Ovary (tissue), 9 donors: ENCODE results near the gene OR9Q1. TPM values are rescaled to one million over a fixed set of nuclear protein-coding genes. Genes with fewer than 3 reads are reported as not detected.
"Not testable (repeated sequence)": the region's sequence is repeated elsewhere in the genome, so short reads cannot be mapped to it uniquely, and the experiment has no call there.

Experiments used
- DNase-seq, 5 donors: peaks; one replicate each; pipeline ENCODE4 v3.0.0-alpha.2; 2019 to 2020
- H3K27ac ChIP-seq, 2 donors: fragments of 200-600 bp; one replicate each; pipeline versions ENCODE4 v1.5.1 to v1.8.0; 2019 to 2022
- H3K27me3 ChIP-seq: fragments of 200-600 bp; one replicate; pipeline ENCODE4 v1.8.0; 2022
- H3K36me3 ChIP-seq: fragments of 200-600 bp; sonication (generic); one replicate; pipeline ENCODE4 v1.5.1; 2019
- H3K4me1 ChIP-seq: one replicate; pipeline ENCODE4 v1.8.1; 2013; ENCODE audit warnings: mild to moderate bottlenecking, moderate library complexity; ENCODE audit not compliant: insufficient read depth
- H3K4me3 ChIP-seq: fragments of 200-600 bp; sonication (generic); one replicate; pipeline ENCODE4 v1.5.1; 2017
- H3K9me3 ChIP-seq, 2 donors: fragments of 200-600 bp in 1 of 2; sonication (generic) in 1 of 2; one replicate each; pipeline versions ENCODE4 v1.5.1 to v1.8.1; 2013 to 2019; ENCODE audit warnings: mild to moderate bottlenecking in 1 of 2, moderate library complexity in 1 of 2
- CTCF ChIP-seq, 3 donors: fragments of 450-650 bp in 2 of 3; fragments of 200-600 bp in 1 of 3; IDR thresholded peaks; one replicate each; pipeline versions ENCODE4 v1.5.1 to v1.8.0; 2016 to 2022; ENCODE audit warnings: antibody characterized with exemption in 3 of 3, mild to moderate bottlenecking in 1 of 3
- EP300 ChIP-seq: sonication (generic); formaldehyde crosslinking; IDR thresholded peaks from one replicate; pipeline ENCODE4 v1.6.1; 2017; ENCODE audit warnings: antibody characterized with exemption
- POLR2A ChIP-seq: fragments of 450-650 bp; IDR thresholded peaks from one replicate; pipeline ENCODE4 v1.6.1; 2017; ENCODE audit warnings: antibody characterized with exemption, mild to moderate bottlenecking, moderate library complexity
- WGBS, 3 donors: extraction: QIAGEN DNeasy Blood & Tissue Kit in 1 of 3; methylation state at CpG; one replicate each; pipeline versions ENCODE4 v1.1.5 to v1.1.7; 2013 to 2017; 5-methylcytosine and 5-hydroxymethylcytosine counted together
- intact Hi-C, 4 donors: fragments of 100-400 bp; cut with DNase I; formaldehyde crosslinking; loops; one replicate each; pipeline versions ENCODE4 v1.11.0 to v1.15.1; 2022 to 2023
- polyA plus RNA-seq, 2 donors: library from polyadenylated mRNA; stranded (reverse); fragments of 200-250 nt in 1 of 2; fragments of 350-450 nt in 1 of 2; fragmentation: Illumina TruSeq in 1 of 2; extraction: RNeasy Lipid Tissue Mini Kit (QIAGEN cat#74804) in 1 of 2; gene quantifications; one replicate each; pipeline ENCODE4 v1.2.3, GENCODE V29; 2013 to 2014
- total RNA-seq, 7 donors: library from RNA; depleted of rRNA in 2 of 7; stranded (reverse); fragments of >200 nt in 2 of 7; fragmentation: NEBNext Ultra II Directional in 3 of 7; extraction: Animal tissue kit (Norgen Biotek cat#: 25700) in 3 of 7; gene quantifications; one replicate each; pipeline versions ENCODE4 v1.1.0 to v1.2.4, GENCODE V29; 2016 to 2023
- donor health status: DM: no; HTN: no; CAD: no; lungs with moderate emphysema.
- donor health status: DM: no; HTN: no; CAD: no.
- donor health status: Bipolar disorder and iron deficiency.
- donor health status: DM: yes; HTN: yes; CAD: no.
- donor health status: DM: no; HTN: no; CAD: no.
- donor health status: DM: yes; HTN: yes; CAD: no.

Gene OR9Q1
- total and polyA plus RNA-seq, 9 donors: not detected

GRCh38 chr11:58193391-58193790, 169.7 kb downstream of the OR9Q1 start:
- DNase-seq: no peak
- Histone ChIP-seq H3K4me3 (no peak overlapping the region), H3K27ac (no peak overlapping the region)

GRCh38 chr11:58195939-58196338, 172.3 kb downstream of the OR9Q1 start:
- H3K36me3 ChIP-seq: no peaks in the 10 kb centered on the region
- TF ChIP-seq CTCF (IDR thresholded peaks at IDR 0.05) (no peak), EP300 (no peak), POLR2A (no peak)
- H3K9me3 ChIP-seq: no peaks in the 10 kb centered on the region
- intact Hi-C loops: no loop called here
- H3K4me3 ChIP-seq: no peak overlapping the region
- H3K27ac ChIP-seq: no peak overlapping the region
- H3K27me3 ChIP-seq: no peaks in the 10 kb centered on the region
- DNase-seq: no peak
- H3K4me1 ChIP-seq: no peaks in the 10 kb centered on the region
- 66 to 87% (median 86%) methylated on average over 2 of the region's 2 CpGs for WGBS, 3 donors

More at GRCh38 chr11:58193391-58193790, 169.7 kb downstream of the OR9Q1 start:
- H3K36me3 ChIP-seq: no peaks in the 10 kb centered on the region
- intact Hi-C loops: no loop called here
- H3K4me1 ChIP-seq: no peaks in the 10 kb centered on the region
- no peaks in the 10 kb centered on the region for H3K9me3 ChIP-seq
- no peak for TF ChIP-seq EP300
- no peak for TF ChIP-seq CTCF (IDR thresholded peaks at IDR 0.05)
- no peak for TF ChIP-seq POLR2A
- no peaks in the 10 kb centered on the region for H3K27me3 ChIP-seq

DNA sequence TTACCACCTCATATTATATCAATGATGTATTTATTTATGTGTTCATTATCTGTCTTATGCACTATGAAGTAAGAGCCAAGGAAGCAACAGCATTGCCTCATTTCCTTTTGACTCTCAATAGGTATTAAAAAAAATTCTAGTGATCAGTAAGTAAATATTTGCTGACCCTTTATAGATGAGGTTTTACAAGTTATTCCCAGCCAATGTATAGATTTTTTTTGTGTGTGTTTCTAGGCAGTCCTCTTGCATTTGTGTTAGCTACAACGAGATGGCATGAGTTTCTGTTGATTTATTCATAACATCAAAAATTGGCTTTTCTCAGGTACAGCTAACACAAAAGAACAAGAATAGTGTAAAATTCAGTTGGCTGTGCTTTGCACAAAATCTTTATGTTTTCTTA, 175.6 kb downstream of the OR9Q1 start:
- Histone ChIP-seq H3K27me3 (no peaks in the 10 kb centered on the region), H3K36me3 (no peaks in the 10 kb centered on the region), H3K4me1 (no peaks in the 10 kb centered on the region), H3K27ac (no peak overlapping the region), H3K4me3 (no peak overlapping the region), H3K9me3 (no peaks in the 10 kb centered on the region)
- DNase-seq: no peak
- intact Hi-C loops: no loop called here
- 37 to 60% (median 52%) methylated on average over 1 of the region's 1 CpG for WGBS, 3 donors
- no peak for TF ChIP-seq POLR2A
- no peak for TF ChIP-seq CTCF (IDR thresholded peaks at IDR 0.05)
- no peak for TF ChIP-seq EP300

DNA sequence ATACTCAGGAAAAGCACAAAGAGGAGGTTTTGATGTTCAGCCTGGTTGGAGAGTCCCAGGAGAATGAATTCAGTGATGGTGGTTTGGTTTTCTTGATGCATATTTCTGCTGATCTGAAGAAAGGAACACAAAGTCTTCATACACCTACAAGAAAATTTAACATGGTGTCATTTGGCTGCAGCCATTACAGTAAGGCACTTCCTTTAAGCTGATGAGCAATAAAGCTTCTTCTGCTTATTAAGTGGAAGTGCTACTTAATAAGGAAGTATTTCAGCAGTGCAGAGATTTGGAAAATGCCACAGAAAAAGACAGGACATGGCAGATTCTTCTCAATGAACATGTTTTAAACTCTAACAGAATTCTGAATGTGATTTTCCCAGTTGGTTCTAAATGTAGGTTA, 180.4 kb downstream of the OR9Q1 start, which contains the start of gene OR1S2:
TSS of gene OR1S2 (minus strand) at position 101 of the 400 bp plus-strand sequence. CDS start at position 101, 0 bp downstream.
- H3K4me1 ChIP-seq: no peaks in the 10 kb centered on the region
- no peak within 1 kb of the TSS for H3K27ac ChIP-seq
- TF ChIP-seq EP300 (no peak), CTCF (IDR thresholded peaks at IDR 0.05) (no peak), POLR2A (no peak)
- no peaks in the 10 kb centered on the region for H3K9me3 ChIP-seq
- H3K4me3 ChIP-seq: no peak within 1 kb of the TSS
- no peak for DNase-seq
- no peaks in the 10 kb centered on the region for H3K36me3 ChIP-seq
- intact Hi-C loops: no loop called here
- H3K27me3 ChIP-seq: no peaks in the 10 kb centered on the region

GRCh38 chr11:58212420-58212819, 188.7 kb downstream of the OR9Q1 start, which contains the start of gene OR1S1:
Gene OR1S1 (plus strand): TSS chr11:58212720.
- H3K27ac ChIP-seq, H3K4me1 ChIP-seq, H3K36me3 ChIP-seq, intact Hi-C loops, H3K4me3 ChIP-seq, H3K9me3 ChIP-seq, H3K27me3 ChIP-seq, DNase-seq: not testable (repeated sequence)
- WGBS, 3 donors: 68 to 78% (median 75%) methylated on average over 2 of the region's 2 CpGs
